NCI-H510A treated with DMSO at 0.1 percent for 48 hours (cell line): ENCODE data around the gene CLIP1.
"Not testable (repeated sequence)": the region's sequence is repeated elsewhere in the genome, so short reads cannot be mapped to it uniquely, and the experiment has no call there.

ENCODE experiments used
- DNase-seq: peaks from one replicate; lab custom pipeline; 2025; lab: John Stamatoyannopoulos, UW

Gene CLIP1

DNA sequence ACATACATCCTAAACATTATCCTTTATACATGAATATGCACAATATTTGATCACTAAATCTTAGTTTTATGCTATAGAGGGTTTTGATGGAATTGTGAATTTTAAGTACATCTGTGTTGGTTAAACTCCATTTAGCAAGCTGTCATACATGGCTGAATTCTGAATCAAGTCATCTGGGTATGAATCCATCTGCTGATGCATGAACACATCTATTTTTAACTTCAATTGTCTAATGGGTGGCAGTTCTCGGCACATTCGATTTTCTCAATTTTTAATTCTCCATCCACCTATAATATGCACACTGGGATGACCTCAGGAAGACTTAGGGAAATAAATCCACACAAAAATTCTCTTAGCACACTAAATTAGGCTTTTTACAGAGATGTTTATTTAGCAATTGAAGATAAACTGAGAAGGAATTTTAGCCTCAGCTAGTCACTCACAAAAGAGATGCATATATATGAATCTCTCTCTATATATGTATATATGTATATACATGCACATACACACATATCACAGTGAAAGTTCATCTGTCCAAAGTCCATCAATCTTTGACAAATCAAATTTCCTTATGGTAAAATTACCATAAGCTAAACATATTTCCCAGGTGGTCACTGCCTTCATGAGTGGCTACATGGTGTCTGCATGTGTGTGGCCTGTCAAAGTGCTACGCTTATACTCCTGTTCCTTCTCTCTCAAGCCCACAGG, 111.7 kb downstream of the CLIP1 start:
- DNase-seq: no peak

DNA sequence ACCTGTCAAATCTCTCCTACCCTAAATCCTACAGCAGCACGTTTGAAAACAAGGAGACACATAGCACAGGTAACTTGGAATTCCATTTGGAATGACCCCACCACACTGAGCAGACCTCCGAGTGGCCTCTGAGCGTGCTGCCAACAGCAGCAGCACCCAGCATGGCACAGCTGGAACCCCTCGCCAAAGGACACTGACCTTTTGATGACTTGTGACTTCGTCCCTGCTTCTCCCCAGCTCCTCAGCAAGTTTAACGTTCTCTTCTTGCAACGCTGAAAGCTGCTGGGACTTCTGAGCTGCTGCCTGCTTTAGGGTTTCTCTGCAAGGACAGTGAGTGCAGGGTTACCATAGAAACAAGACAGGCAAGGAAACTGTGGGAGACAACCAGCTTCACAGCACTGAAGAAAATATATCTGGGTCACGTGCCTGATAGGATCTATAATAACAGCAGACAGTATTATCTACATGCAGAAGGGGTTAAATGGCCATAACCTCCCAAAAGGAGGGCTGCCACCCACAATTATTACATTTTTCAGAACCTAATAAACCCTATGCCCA, 112.8 kb downstream of the CLIP1 start:
- DNase-seq: no peak

DNA sequence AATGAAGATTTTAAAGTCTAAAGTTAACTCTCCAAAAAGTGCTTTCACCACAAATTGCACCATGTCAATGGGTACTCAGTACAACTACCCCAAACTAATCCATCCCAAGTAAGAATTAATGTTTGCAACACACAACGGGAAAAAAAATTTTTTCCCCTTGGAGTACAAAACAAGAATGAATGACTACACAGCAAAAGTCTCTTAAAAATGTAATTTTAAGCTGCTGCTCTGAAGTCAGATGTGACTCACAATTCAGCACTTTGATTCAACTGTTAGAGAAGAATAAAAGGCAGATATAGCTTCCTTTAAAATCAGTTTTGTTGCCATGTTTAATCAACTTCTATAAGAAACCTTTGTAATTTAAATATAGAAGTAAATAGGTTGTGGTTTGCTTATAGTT, 113.7 kb downstream of the CLIP1 start:
- DNase-seq: no peak

DNA sequence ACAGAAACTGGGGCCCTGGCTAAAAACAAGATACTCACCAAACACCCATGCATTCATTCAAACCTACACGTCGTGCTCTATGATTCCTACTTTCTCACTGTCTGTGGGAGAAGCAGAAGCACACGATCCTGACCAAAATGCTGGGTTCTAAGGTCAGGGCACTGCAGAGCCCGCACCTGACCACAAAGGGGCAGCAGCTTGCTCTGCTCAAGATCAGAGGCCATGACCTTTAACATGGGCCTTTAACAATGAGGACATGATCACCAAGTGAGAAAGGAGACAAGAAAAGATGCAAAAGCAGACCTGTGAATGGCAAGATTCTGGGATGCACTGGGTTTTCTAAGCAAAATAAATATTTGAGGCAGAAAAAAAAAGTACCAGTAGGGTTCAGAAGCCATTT, 116.1 kb downstream of the CLIP1 start:
- DNase-seq: no peak

DNA sequence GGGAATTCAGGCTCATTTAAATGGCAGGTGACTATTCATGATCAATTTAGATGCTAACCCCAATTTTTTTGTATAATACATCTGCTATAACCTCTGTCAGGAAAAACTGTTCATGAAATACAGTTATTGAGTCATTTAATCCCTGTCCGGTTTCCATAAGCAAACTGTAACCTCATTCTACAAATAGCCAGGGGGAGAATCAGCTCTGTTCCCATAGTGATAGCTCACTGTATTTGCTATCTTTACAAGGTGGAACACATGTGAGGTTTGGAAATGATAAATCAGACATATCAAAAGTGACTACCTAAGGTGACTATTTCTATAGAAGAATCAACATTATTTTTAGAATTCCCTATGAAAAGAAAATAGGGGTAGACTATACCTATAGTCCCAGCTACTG, 117.5 kb downstream of the CLIP1 start:
- DNase-seq: no peak

DNA sequence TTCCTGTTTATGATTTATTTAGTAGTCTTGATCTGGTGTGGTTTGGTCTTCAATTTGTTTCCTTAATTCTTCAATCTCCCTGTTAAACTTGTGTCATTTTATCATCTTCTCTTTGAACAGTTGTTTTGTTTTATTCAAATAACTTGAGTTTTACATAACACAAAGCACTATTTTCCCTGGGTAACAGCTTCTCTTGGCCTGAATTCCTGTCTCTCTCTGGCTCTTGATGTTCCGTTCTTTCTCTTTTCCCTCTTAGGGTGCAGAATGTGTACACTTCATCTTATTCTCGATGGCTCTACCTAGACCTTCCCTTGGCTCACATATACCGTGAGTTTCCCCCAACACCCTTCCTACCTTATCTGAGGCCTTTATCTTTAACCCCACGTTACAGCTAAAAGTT, 119.4 kb downstream of the CLIP1 start:
- no peak for DNase-seq

DNA sequence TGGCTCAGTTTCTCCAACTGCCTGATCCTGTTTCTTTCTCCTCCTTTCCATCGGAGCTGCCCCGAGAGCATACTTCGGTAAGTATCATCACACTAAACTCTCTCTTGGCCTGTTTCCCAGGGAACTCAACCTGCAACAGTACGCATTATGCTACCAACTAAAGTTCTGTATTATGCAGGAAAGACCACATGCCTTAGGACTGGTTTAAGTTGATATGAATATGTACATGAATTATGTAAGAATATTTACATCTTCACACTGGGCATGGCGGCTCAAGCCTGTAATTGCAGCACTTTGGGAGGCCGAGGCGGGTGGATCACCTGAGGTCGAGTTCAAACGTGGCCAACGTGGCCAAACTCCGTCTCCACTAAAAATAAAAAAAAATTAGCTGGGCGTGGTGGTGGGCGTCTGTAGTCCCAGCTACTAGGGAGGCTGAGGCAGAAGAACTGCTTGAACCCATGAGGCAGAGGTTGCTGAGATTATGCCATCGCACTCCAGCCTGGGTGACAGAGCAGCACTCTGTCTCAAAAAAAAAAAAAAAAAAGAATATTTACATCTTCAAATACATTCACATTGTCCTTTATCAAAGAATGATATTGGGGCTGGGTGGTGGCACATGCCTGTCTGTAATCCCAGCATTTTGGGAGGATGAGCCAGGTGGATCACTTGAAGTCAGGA, 124.3 kb downstream of the CLIP1 start:
- no peak for DNase-seq

DNA sequence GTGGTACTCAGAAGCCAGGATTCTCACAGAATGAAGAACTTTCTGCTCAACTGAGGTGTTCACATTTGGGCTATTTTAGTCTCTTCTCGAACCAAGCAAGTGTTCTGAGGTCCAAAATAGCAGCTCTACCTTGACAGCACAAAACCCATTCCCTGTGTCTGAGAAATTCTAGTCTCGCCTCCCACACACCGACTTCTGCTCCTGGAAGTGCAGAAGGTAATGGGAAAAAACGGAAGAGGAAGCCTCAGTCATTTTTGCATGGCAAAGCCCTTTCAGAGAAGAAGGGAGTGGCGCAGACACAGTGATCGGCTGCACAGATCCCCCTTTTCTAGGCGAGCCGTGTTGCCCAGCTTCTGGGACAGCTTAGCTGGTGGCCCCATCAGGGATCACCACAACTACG, 125.0 kb downstream of the CLIP1 start:
- no peak for DNase-seq

DNA sequence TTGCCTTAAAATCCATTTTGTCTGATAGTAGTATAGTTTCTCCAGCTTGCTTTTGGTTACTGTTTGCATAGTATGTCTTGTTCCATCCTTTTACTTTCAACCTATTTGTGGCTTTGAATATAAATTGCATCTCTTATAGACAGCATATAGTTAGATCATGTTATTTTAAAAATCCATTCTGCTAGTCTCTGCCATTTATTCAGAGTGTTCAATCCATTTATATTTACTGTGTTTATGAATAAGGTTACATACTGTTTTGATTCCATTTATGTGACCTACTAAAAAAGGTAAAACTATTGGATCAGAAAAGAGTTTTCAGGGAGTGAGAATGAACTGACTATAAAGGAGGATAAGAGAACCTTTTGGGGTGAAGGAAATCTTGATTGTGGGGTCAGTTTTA, 126.6 kb downstream of the CLIP1 start:
- no peak for DNase-seq

DNA sequence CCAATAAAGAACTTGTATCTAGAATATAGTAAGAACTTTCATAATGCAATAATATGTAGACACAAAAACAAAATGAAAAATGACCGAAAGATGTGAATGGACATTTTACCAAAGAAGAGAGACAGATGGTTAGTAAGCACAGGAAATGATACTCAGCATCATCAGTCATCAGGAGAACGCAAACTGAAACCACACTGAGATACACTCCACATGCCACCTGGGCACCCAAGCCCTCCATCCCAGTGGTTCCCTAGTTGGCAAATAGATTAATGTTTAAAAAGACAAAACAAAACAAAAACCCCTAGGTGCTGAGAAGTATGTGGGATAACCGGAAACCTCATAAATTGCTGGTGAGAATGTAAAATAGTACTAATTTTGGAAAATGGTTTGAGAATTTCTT, 129.4 kb downstream of the CLIP1 start:
- DNase-seq: no peak

DNA sequence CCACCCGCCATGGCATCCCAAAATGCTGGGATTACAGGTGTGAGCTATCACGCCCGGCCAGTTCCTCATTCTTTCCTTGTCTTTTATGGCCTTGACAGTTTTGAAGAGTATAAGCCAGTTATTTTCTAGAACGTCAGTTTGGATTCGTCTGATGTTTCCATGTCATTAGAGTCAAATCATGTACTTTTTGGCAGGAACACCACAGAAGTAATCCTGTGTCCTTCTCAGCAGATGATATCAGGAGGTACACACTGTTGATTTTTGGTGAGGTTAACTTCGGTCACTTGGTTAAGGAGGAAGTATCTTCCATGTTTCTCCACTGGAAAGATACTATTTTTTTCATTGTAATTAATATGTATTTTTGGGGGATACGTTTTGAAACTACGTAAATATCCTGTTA, 131.0 kb downstream of the CLIP1 start:
- no peak for DNase-seq

DNA sequence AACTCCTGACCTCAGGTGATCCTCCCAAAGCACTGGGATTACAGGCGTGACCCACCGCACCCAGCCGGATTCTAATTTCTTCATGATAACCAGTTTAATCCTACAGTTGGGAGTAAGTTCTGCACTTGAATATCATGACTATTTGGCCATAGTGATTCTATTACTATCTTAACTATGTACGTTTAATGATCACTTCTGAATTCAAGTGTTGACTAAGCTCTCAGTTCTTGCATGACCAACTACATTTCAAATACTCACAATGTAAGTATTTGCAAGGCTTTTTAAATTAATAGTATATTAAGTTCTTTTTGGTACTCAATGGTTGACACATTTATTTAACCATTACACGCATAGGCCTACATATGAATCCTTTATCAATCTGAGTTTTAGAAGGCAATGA, 138.8 kb downstream of the CLIP1 start:
- peak; percentile 15 for DNase-seq

DNA sequence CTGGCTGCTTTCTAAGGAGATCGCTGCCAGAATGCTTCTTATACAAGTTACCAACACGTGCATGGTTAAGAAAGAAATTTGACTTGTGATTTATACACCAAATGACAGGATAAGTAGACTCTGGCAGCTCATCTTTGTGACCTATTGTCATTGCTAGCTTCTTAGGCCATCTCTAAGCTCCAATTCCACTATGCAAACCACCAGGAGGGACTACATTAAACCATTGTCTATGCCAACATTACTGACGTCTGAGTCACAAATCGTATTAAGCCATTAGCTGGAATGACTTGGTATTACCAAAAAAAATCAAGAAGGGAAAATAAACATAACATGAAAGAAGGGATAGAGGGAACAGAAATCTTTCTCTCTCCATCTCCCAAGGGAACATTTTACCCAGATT, 140.4 kb downstream of the CLIP1 start:
- no peak for DNase-seq

DNA sequence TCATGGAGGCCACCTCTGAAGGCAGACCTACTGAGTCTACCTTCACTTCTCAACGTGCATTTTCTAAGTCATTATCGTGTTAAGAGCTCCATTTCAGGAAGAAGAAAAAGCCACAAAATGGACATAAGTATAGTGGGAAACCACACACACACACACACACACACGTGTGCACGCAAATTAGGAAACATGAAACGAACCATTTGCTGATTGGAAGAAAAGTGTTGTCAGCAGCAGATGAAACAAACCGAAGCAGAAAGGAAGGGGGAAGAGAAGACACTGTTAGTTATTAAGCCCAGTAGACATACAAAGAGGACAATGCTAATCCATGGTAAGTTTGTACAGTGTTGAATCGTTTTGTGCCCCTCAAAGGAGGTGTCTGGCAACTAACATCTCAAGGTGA, 146.2 kb downstream of the CLIP1 start:
- no peak for DNase-seq

DNA sequence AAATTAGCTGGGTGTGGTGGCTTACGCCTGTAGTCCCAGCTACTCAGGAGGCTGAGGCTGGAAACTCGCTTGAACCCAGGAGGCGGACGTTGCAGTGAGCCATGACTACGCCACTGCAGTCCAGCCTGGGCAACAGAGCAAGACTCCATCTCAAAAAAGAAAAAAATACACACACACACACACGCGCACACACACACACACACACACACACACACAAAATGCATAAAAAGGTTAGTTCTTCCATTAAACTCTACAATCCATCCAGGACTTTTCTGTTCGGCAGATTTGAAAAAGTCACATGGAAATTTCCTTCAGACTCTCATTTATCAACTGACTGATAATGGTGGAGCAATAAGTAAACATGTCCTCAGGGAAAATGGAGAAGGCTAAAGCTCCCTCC, 147.0 kb downstream of the CLIP1 start:
- no peak for DNase-seq

DNA sequence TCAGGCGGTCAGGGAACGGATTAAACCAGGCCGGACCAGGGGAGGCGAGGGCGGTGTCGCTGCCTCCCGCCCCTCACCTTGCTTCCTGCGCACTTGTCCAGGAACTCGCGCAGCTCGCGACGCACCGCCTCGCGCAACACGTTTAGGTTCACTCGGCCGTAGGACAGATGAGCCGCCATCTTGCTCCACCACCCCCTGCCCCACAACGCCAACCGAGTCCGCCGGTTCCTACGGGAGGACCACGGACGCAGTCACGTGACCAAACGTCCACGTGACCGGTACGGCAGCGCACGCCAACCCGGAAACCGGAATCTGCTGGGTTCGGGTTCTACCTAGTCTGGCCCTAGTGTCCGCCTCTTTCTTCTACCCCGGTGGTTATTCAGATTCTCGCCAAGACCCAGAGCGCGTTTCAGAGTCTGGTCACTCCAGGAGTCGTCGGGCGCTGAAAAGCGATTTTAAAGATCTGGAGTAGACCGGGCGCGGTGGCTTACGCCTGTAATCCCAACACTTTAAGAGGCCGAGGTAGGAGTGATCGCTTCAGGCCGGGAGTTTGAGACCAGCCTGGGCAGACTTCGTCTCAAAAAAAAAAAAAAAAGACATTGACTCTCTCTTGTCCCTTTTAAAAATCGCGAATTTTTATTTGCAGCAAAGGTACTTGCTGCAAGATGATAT, 156.1 kb downstream of the CLIP1 start, which contains the start of gene VPS33A:
VPS33A (minus strand) TSS at position 265 of the 672 bp plus-strand sequence; CDS start at position 179, 86 bp downstream.
- peak; percentile 96 for DNase-seq

DNA sequence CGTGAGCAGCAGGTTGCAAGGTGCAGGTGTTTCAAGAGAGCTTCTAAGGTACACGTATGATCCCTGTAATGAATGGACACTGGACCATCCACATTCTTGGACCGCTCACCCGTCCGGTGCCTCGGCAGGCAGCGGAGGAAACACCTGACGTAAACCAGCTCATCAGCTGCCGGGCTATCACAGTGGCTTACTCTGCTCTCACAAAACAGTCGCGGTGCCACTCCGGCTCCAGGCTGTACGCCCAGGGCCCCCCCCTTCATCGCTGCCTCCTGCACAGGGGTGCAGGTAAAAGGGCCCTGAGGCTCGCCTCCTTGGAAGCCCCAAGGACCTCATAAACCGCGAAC, 156.6 kb downstream of the CLIP1 start:
- DNase-seq: peak; percentile 50

DNA sequence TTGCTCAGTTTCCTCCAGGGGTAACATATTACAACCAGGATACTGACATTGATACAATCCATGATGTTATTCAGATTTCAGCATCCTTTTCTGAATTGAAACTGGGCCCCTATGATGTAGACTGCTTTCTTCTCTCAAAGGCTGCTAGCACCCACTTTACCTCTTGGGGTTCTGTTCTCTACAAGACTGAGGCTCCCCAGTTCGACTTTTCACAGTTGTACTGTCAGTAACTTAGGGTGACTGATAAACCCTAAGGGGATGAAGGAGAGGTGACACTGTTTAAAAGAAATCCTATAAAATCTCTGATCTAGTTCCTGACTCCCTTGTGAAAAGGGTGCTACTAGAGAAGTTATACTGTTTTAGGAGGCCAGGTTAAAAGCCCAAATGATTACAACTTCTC, 157.0 kb downstream of the CLIP1 start:
- DNase-seq: no peak

DNA sequence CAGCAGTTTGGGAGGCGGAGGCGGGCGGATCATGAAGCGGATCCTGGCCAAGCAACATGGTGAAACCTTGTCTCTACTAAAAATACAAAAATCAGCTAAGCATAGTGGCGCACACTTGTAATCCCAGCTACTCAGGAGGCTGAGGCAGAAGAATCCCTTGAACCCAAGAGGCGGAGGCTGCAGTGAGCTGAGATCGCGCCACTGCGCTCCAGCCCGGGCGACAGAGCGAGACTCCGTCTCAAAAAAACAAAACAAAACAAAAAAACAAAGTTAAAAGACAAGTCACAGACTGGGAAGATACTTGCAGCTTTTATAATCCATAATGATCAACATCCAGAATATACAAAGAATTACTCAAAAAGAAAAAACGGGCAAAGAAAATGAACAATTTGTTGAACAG, 161.7 kb downstream of the CLIP1 start:
- not testable (repeated sequence) for DNase-seq

DNA sequence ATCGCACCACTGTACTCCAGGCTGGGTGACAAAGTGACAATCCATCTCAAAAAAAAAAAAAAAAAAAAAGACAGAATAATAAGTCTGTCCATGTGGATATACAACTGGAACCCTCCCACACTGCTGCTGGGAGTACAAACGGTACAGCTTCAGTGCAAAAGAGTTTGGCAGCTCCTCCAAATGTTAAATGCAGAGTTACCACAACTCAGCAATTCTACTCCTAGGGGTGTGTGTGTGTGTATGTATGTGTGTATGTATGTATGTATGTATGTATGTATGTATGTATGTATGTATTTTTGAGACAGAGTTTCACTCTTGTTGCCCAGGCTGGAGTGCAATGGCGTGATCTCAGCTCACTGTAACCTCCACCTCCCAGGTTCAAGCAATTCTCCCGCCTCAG, 163.5 kb downstream of the CLIP1 start:
- not testable (repeated sequence) for DNase-seq

DNA sequence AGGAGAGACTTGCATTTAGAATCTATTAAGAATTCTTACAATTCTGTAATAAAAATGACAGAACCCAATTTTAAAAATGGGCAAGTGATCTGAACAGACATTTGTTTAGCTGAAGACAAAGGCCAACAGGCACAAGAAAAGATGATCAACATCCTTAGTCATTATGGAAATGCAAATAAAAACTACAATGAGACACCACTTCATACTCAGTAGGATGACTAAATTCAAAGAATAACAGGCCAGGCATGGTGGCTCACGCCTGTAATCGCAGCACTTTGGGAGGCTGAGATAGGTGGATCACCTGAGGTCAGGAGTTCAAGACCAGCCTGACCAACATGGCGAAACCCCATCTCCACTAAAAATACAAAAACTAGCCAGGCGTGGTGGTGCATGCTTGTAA, 164.0 kb downstream of the CLIP1 start:
- not testable (repeated sequence) for DNase-seq

DNA sequence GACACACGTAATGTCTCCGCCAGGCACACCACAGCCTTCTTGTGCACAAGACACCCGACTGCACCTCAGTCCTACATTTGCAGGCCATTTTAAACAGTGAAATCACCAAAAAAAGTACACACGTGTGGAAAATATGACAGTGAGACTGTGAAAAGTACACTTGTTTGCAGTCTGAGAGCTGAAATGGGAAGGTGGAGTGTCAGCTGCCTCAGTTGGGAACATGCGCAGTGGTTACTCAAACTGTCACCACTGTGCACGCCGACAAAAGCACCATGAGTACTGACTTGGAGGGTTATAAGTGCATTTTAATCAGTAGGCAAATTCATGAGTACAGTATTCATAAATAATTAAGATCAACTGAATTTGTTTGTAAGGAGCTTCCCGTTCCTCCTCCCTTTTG, 171.9 kb downstream of the CLIP1 start:
- no peak for DNase-seq

DNA sequence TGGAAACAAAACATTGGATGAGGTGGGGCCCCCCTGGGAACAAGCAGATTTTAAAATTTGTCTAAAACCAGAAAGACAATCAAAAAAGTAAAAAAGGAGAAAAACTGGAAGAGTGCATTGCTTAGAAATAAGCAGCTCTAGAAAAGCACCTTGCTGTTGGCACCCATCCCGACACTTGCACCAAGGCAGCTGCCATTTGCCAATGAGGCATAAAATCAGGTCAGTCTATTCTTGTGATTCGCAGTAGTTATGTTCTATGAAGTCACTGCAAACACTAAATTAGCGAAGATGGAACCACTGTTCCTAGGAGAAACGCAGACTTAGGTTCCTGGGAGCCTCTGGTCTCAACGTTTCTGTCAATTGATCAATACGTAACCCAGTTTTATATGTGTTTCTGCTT, 172.4 kb downstream of the CLIP1 start:
- peak; percentile 34 for DNase-seq
